Aorta (tissue), 5 donors: Measurements from ENCODE around the gene PRLR. TPM values are rescaled to one million over a fixed set of nuclear protein-coding genes. Genes with fewer than 3 reads are reported as not detected.

Source experiments
- ATAC-seq: fragments of 200-7000 bp; cut with Tn5 transposase; one replicate; pipeline ENCODE4 v1.9.1; 2022; ENCODE audit warnings: moderate library complexity; ENCODE audit not compliant: low FRiP score
- DNase-seq, 2 donors: peaks; one replicate each; pipeline ENCODE4 v3.0.0-alpha.2; 2020
- H3K27ac ChIP-seq, 2 donors: one replicate each; pipeline ENCODE4 v1.5.1; 2013; ENCODE audit warnings: low read length in 2 of 2, mild to moderate bottlenecking in 2 of 2, moderate library complexity in 2 of 2, control low read depth in 1 of 2, inconsistent platforms in 1 of 2, low read depth in 1 of 2
- H3K27me3 ChIP-seq, 2 donors: one replicate each; pipeline ENCODE4 v1.6.1; 2013; ENCODE audit warnings: control low read depth in 1 of 2, low read length in 1 of 2, mild to moderate bottlenecking in 1 of 2, moderate library complexity in 1 of 2; ENCODE audit not compliant: insufficient read depth in 2 of 2, control insufficient read depth in 1 of 2
- H3K36me3 ChIP-seq, 2 donors: one replicate each; pipeline ENCODE4 v1.6.1; 2013; ENCODE audit warnings: control low read depth in 1 of 2, low read length in 1 of 2, mild to moderate bottlenecking in 1 of 2; ENCODE audit not compliant: insufficient read depth in 2 of 2, control insufficient read depth in 1 of 2
- H3K4me1 ChIP-seq, 2 donors: one replicate each; pipeline ENCODE4 v1.6.1; 2013; ENCODE audit warnings: low read length in 2 of 2, control low read depth in 1 of 2, mild to moderate bottlenecking in 1 of 2, moderate library complexity in 1 of 2; ENCODE audit not compliant: insufficient read depth in 2 of 2, control insufficient read depth in 1 of 2
- H3K4me3 ChIP-seq, 2 donors: one replicate each; pipeline ENCODE4 v1.5.1; 2013; ENCODE audit warnings: low read length in 2 of 2, control low read depth in 1 of 2, mild to moderate bottlenecking in 1 of 2
- H3K9me3 ChIP-seq: one replicate; pipeline ENCODE4 v1.6.1; 2013; ENCODE audit warnings: mild to moderate bottlenecking, low read length; ENCODE audit not compliant: control insufficient read depth
- WGBS, 2 donors: extraction: QIAGEN DNeasy Blood & Tissue Kit; methylation state at CpG; one replicate each; pipeline ENCODE4 v1.1.7; 2013; 5-methylcytosine and 5-hydroxymethylcytosine counted together
- intact Hi-C, 2 donors: fragments of 100-400 bp; cut with DNase I; formaldehyde crosslinking; loops; one replicate each; pipeline versions ENCODE4 v1.14.2 to v1.15.0; 2022
- polyA plus RNA-seq, 2 donors: library from polyadenylated mRNA; stranded (reverse); fragments of 200-250 nt; gene quantifications; one replicate each; pipeline ENCODE4 v1.2.3, GENCODE V29; 2013
- total RNA-seq, 2 donors: library from RNA; stranded (reverse); fragmentation: NEBNext Ultra II Directional; extraction: Animal tissue kit (Norgen Biotek cat#: 25700); gene quantifications; one replicate each; pipeline ENCODE4 v1.2.1, GENCODE V29; 2021
- donor health status: healthy with polysubstance abuse.
- donor health status: Bipolar disorder and iron deficiency.
- donor health status: DM: no; HTN: no; CAD: no.
- donor health status: DM: no; HTN: no; CAD: no.
- donor health status: DM: yes; HTN: yes; CAD: no.

PRLR gene
- total and polyA plus RNA-seq, 4 donors: 0.08 to 3.2 (median 0.69) TPM

- ATAC-seq: no peak
These were observed 93.9 kb downstream of the PRLR start for GRCh38 chr5:35136386-35136785.

GRCh38 chr5:35135239-35135700 is 95.0 kb downstream of the PRLR start:
- intact Hi-C loops: no loop called here
- DNase-seq (no peak), ATAC-seq (no peak)
- Histone ChIP-seq H3K4me1 (no peaks in the 10 kb centered on the region), H3K27ac (no peak overlapping the region), H3K4me3 (no peak overlapping the region), H3K36me3 (no peaks in the 10 kb centered on the region), H3K9me3 (peaks cover 1% of the 10 kb centered on the region), H3K27me3 (peaks cover 0 to 2% of the 10 kb centered on the region in 2 donors)
- 89 to 91% methylated on average over 9 of the region's 9 CpGs for WGBS, 2 donors

More at GRCh38 chr5:35136386-35136785, 93.9 kb downstream of the PRLR start:
- Histone ChIP-seq H3K4me3 (no peak overlapping the region), H3K27me3 (no peaks in the 10 kb centered on the region), H3K9me3 (no peaks in the 10 kb centered on the region), H3K27ac (no peak overlapping the region), H3K4me1 (no peaks in the 10 kb centered on the region), H3K36me3 (no peaks in the 10 kb centered on the region)
- intact Hi-C loops: no loop called here
- WGBS, 2 donors: 81% methylated on average over 4 of the region's 4 CpGs
- DNase-seq: no peak

GRCh38 chr5:35134278-35135030 is 95.8 kb downstream of the PRLR start:
- DNase-seq: no peak
- H3K27me3 ChIP-seq: peaks cover 0 to 2% of the 10 kb centered on the region in 2 donors
- H3K4me1 ChIP-seq: no peaks in the 10 kb centered on the region
- intact Hi-C loops: no loop called here
- H3K36me3 ChIP-seq: no peaks in the 10 kb centered on the region
- no peak overlapping the region for H3K4me3 ChIP-seq
- no peak overlapping the region for H3K27ac ChIP-seq
- ATAC-seq: no peak
- peaks cover 3% of the 10 kb centered on the region for H3K9me3 ChIP-seq
- WGBS, 2 donors: 77 to 83% methylated on average over 9 of the region's 9 CpGs

GRCh38 chr5:35133186-35133585 is 97.1 kb downstream of the PRLR start:
- ATAC-seq: no peak
- 92 to 96% methylated on average over 2 of the region's 2 CpGs for WGBS, 2 donors
- H3K9me3 ChIP-seq: peaks cover 3% of the 10 kb centered on the region

GRCh38 chr5:35131723-35132122 is 98.6 kb downstream of the PRLR start:
- intact Hi-C loops: no loop called here
- ATAC-seq (no peak), DNase-seq (no peak)
- H3K4me1 ChIP-seq: no peaks in the 10 kb centered on the region
- H3K4me3 ChIP-seq: no peak overlapping the region
- H3K36me3 ChIP-seq: no peaks in the 10 kb centered on the region
- peaks cover 3% of the 10 kb centered on the region for H3K9me3 ChIP-seq
- peaks cover 0 to 2% of the 10 kb centered on the region in 2 donors for H3K27me3 ChIP-seq
- no peak overlapping the region for H3K27ac ChIP-seq

More at GRCh38 chr5:35133186-35133585, 97.1 kb downstream of the PRLR start:
- H3K27me3 ChIP-seq: peaks cover 0 to 2% of the 10 kb centered on the region in 2 donors
- no peak overlapping the region for H3K27ac ChIP-seq
- H3K4me1 ChIP-seq: no peaks in the 10 kb centered on the region
- DNase-seq: no peak
- no peaks in the 10 kb centered on the region for H3K36me3 ChIP-seq
- H3K4me3 ChIP-seq: no peak overlapping the region
- intact Hi-C loops: no loop called here

- Histone ChIP-seq H3K27ac (no peak overlapping the region), H3K4me3 (no peak overlapping the region), H3K27me3 (peaks cover 0 to 2% of the 10 kb centered on the region in 2 donors), H3K36me3 (no peaks in the 10 kb centered on the region), H3K9me3 (peaks cover 3% of the 10 kb centered on the region), H3K4me1 (peaks cover 0 to 1% of the 10 kb centered on the region in 2 donors)
- intact Hi-C loops: no loop called here
- WGBS, 2 donors: 88 to 89% methylated on average over 7 of the region's 7 CpGs
- DNase-seq: no peak
- no peak for ATAC-seq
These were observed 100.3 kb downstream of the PRLR start for GRCh38 chr5:35129921-35130485.

GRCh38 chr5:35129276-35129675 is 101.0 kb downstream of the PRLR start:
- no peak for ATAC-seq
- intact Hi-C loops: no loop called here
- H3K9me3 ChIP-seq: peaks cover 3% of the 10 kb centered on the region
- H3K27ac ChIP-seq: no peak overlapping the region
- H3K36me3 ChIP-seq: no peaks in the 10 kb centered on the region
- H3K4me1 ChIP-seq: peaks cover 0 to 1% of the 10 kb centered on the region in 2 donors
- peaks cover 0 to 2% of the 10 kb centered on the region in 2 donors for H3K27me3 ChIP-seq
- 78 to 84% methylated on average over 1 of the region's 1 CpG for WGBS, 2 donors
- no peak overlapping the region for H3K4me3 ChIP-seq
- DNase-seq: no peak

- H3K9me3 ChIP-seq: peaks cover 3% of the 10 kb centered on the region
- 44 to 58% methylated on average over 1 of the region's 1 CpG for WGBS, 2 donors
- H3K4me1 ChIP-seq: peaks cover 0 to 1% of the 10 kb centered on the region in 2 donors
- no peak overlapping the region for H3K27ac ChIP-seq
- ATAC-seq (no peak), DNase-seq (no peak)
- peaks cover 0 to 2% of the 10 kb centered on the region in 2 donors for H3K27me3 ChIP-seq
- H3K36me3 ChIP-seq: no peaks in the 10 kb centered on the region
- H3K4me3 ChIP-seq: no peak overlapping the region
- intact Hi-C loops: no loop called here
These were observed 103.3 kb downstream of the PRLR start for GRCh38 chr5:35127006-35127405.

GRCh38 chr5:35125746-35126145 is 104.5 kb downstream of the PRLR start:
- 47 to 67% methylated on average over 2 of the region's 2 CpGs for WGBS, 2 donors
- ATAC-seq: no peak
- peaks cover 0 to 1% of the 10 kb centered on the region in 2 donors for H3K4me1 ChIP-seq

More at GRCh38 chr5:35125746-35126145, 104.5 kb downstream of the PRLR start:
- Histone ChIP-seq H3K9me3 (peaks cover 2% of the 10 kb centered on the region), H3K4me3 (no peak overlapping the region), H3K27me3 (peaks cover 0 to 2% of the 10 kb centered on the region in 2 donors), H3K36me3 (no peaks in the 10 kb centered on the region), H3K27ac (no peak overlapping the region)
- intact Hi-C loops: no loop called here
- DNase-seq: no peak
